ENCODE measurements around the gene MAML2. TPM values are rescaled to one million over a fixed set of nuclear protein-coding genes. Genes with fewer than 3 reads are reported as not detected.

Gene MAML2
- polyA plus RNA-seq, 1 of the 3 experiments (the other 2 are of a cell fraction), result 20.1 TPM

- Histone ChIP-seq H3K4me2 (no peak overlapping the region), H4K20me1 (ENCODE audit: insufficient read depth) (no peaks in the 10 kb centered on the region), H2AFZ (ENCODE audit: low read depth) (no peak overlapping the region), H3K9ac (no peak overlapping the region), H3F3A (replicated peaks; ENCODE audit: insufficient read depth) (peaks cover 46% of the 10 kb centered on the region), H3K4me3 (ENCODE audit: low read depth in 2 of 2, low read length in 1 of 2) (no peak overlapping the region), H3K4me1 (ENCODE audit: control insufficient read depth in 1 of 2, insufficient read depth in 2 of 2, low read depth in 1 of 2, low read length in 1 of 2) (peaks cover 8 to 62% of the 10 kb centered on the region in 2 experiments; a peak in 3 of 4 replicates), H3K27me3 (ENCODE audit: insufficient read depth) (no peaks in the 10 kb centered on the region), H3K36me3 (replicated peaks in 1 of 2; ENCODE audit: control insufficient read depth in 1 of 2, insufficient read depth in 2 of 2, low read length in 1 of 2) (peaks cover 0 to 13% of the 10 kb centered on the region in 2 experiments), H3K9me2 (no peaks in the 10 kb centered on the region), H3K79me2 (ENCODE audit: insufficient read depth) (peaks cover 90% of the 10 kb centered on the region), H3K9me3 (no peaks in the 10 kb centered on the region), H3K27ac (ENCODE audit: low read depth in 2 of 2, low read length in 1 of 2) (peak overlapping the region in 1 of 2 experiments; percentile 84; a peak in 1 of 4 replicates)
- ChIA-PET POLR2A (no interaction called here), CTCF (interaction anchor here (0.7 kb wide), 2 partner anchors 39 to 60 kb away, joined by 3 to 4 read pairs; no protein-coding TSS in a partner anchor)
- 81% methylated on average over 5 of the region's 5 CpGs for WGBS (ENCODE audit: low lambda C conversion rate)
- DNase-seq, result no peak
- TF ChIP-seq RCOR1 (IDR thresholded peaks at IDR 0.05; ENCODE audit: low read length) (no peak), SMC3 (IDR thresholded peaks at IDR 0.05; ENCODE audit: low read depth, low read length) (no peak), NFIC (IDR thresholded peaks at IDR 0.05; ENCODE audit: borderline replicate concordance) (no peak), RAD21 (IDR thresholded peaks at IDR 0.05; ENCODE audit: low read length) (no peak), TCF12 (IDR thresholded peaks at IDR 0.05) (no peak), MEF2A (IDR thresholded peaks at IDR 0.05; ENCODE audit: borderline replicate concordance, low read depth) (no peak), TEAD4 (IDR thresholded peaks at IDR 0.05; ENCODE audit: borderline replicate concordance, insufficient read depth) (no peak), EZH2phosphoT487 (IDR thresholded peaks at IDR 0.05; ENCODE audit: borderline replicate concordance, low read depth) (no peak), ELF1 (IDR thresholded peaks at IDR 0.05) (no peak), USF1 (IDR thresholded peaks at IDR 0.05; ENCODE audit: borderline replicate concordance, low read depth) (no peak), RXRA (IDR thresholded peaks at IDR 0.05; ENCODE audit: borderline replicate concordance, low read depth) (no peak), POLR2AphosphoS5 (IDR thresholded peaks at IDR 0.05; ENCODE audit: low read depth, low read length) (no peak), CHD2 (IDR thresholded peaks at IDR 0.05; ENCODE audit: low read length, partially characterized antibody) (no peak), MXI1 (IDR thresholded peaks at IDR 0.05; ENCODE audit: low read depth, low read length) (no peak)
Observed at GRCh38 chr11:96276836-96277235, 66.2 kb downstream of the MAML2 start.

DNA sequence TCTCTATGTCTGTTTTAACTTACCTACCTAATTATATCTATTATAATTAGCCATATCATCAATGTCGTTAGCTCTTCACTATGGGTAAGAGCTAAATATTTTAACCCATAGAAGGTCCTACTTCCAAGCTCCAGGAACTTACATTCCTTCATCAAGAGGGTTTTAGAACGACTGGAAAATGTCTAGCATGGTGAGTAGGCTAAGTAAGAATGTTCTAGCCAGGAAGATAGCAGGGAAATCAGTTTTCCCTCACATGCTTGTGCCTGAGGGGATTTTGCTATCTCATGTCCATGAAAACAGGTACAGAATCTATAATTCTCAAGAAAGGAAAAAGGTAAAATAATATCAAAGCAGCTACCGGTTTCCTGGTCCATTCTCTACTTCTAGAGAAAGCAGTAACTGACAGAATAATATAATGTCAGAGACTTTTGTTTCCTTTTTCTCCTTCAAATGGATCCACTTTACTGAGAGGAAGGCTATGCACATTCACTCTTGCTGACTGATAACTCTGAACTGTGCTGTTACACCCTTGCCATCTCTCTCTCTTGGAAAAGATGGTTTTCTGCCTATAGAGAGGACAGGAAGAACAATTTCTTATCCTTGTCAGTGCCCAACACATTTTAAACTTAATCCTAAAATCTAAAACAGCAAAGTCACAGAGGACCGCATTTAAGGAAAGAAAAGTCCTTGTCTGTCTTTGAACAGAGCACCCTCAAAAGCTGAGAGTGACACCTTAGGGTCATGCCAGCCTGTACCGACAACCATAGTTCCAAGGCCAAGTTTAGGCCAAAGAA lies 67.0 kb downstream of the MAML2 start:
- H3K9ac ChIP-seq, result peak overlapping the region; percentile 12; the same call in 1 of the 2 replicates
- CTCF ChIA-PET, result interaction anchor here (0.7 kb wide), 1 partner anchor 39 kb away, joined by 3 read pairs; no protein-coding TSS in a partner anchor
- H3K4me2 ChIP-seq, result no peak overlapping the region
- no peaks in the 10 kb centered on the region for H3K9me3 ChIP-seq
- 70% methylated on average over 5 of the region's 5 CpGs for WGBS (ENCODE audit: low lambda C conversion rate)
- H3K9me2 ChIP-seq, result no peaks in the 10 kb centered on the region
- peak overlapping the region; percentile 45 to 61 for H3K27ac ChIP-seq (ENCODE audit: low read depth in 2 of 2, low read length in 1 of 2)
- H3F3A ChIP-seq (replicated peaks; ENCODE audit: insufficient read depth), result peaks cover 46% of the 10 kb centered on the region
- H3K4me1 ChIP-seq (ENCODE audit: control insufficient read depth in 1 of 2, insufficient read depth in 2 of 2, low read depth in 1 of 2, low read length in 1 of 2), result peaks cover 8 to 59% of the 10 kb centered on the region in 2 experiments; a peak in 3 of 4 replicates
- H3K36me3 ChIP-seq (replicated peaks in 1 of 2; ENCODE audit: control insufficient read depth in 1 of 2, insufficient read depth in 2 of 2, low read length in 1 of 2), result peaks cover 0 to 14% of the 10 kb centered on the region in 2 experiments
- H4K20me1 ChIP-seq (ENCODE audit: insufficient read depth), result no peaks in the 10 kb centered on the region
- no peak for DNase-seq
- H2AFZ ChIP-seq (ENCODE audit: low read depth), result no peak overlapping the region
- POLR2A ChIA-PET, result no interaction called here
- peaks cover 90% of the 10 kb centered on the region for H3K79me2 ChIP-seq (ENCODE audit: insufficient read depth)
- H3K4me3 ChIP-seq (ENCODE audit: low read depth in 2 of 2, low read length in 1 of 2), result no peak overlapping the region
- no peaks in the 10 kb centered on the region for H3K27me3 ChIP-seq (ENCODE audit: insufficient read depth)
- TF ChIP-seq MXI1 (IDR thresholded peaks at IDR 0.05; ENCODE audit: low read depth, low read length) (no peak), FOXM1 (IDR thresholded peaks at IDR 0.05; ENCODE audit: low read depth) (no peak), PBX3 (IDR thresholded peaks at IDR 0.05) (0 out of 2 replicates have a peak, but pooled peaks have one; percentile 4), ZBTB33 (IDR thresholded peaks at IDR 0.05; ENCODE audit: borderline replicate concordance, low read depth) (no peak), CHD2 (IDR thresholded peaks at IDR 0.05; ENCODE audit: low read length, partially characterized antibody) (no peak), USF1 (IDR thresholded peaks at IDR 0.05; ENCODE audit: borderline replicate concordance, low read depth) (no peak), RCOR1 (IDR thresholded peaks at IDR 0.05; ENCODE audit: low read length) (no peak)
- TF ChIP-seq, protein P1, sequence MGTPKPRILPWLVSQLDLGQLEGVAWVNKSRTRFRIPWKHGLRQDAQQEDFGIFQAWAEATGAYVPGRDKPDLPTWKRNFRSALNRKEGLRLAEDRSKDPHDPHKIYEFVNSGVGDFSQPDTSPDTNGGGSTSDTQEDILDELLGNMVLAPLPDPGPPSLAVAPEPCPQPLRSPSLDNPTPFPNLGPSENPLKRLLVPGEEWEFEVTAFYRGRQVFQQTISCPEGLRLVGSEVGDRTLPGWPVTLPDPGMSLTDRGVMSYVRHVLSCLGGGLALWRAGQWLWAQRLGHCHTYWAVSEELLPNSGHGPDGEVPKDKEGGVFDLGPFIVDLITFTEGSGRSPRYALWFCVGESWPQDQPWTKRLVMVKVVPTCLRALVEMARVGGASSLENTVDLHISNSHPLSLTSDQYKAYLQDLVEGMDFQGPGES (IDR thresholded peaks at IDR 0.05; ENCODE audit: low read depth, low read length), result no peak

Measured in SK-N-SH (cell line).